D341Med (cell line): ENCODE data around the gene MEG3.
"Not testable (repeated sequence)": the region's sequence is repeated elsewhere in the genome, so short reads cannot be mapped to it uniquely, and the experiment has no call there.

ENCODE experiments used
- DNase-seq: peaks from one replicate; pipeline ENCODE4 v3.0.0; 2012; ENCODE audit warnings: low spot score

MEG3 gene

GRCh38 chr14:100788942-100789341 is 37.0 kb upstream of the MEG3 start:
- DNase-seq: no peak

- no peak for DNase-seq
Observed at GRCh38 chr14:100789460-100790417, 36.2 kb upstream of the MEG3 start.

- DNase-seq: no peak
Observed at GRCh38 chr14:100790502-100791347, 35.2 kb upstream of the MEG3 start.

GRCh38 chr14:100791348-100791735 is 34.6 kb upstream of the MEG3 start:
- no peak for DNase-seq

- DNase-seq: no peak
Observed at GRCh38 chr14:100791995-100792394, 33.9 kb upstream of the MEG3 start.

- DNase-seq: no peak
Observed at GRCh38 chr14:100796946-100797345, 29.0 kb upstream of the MEG3 start.

- no peak for DNase-seq
Observed at GRCh38 chr14:100800041-100800440, 25.9 kb upstream of the MEG3 start.

- not testable (repeated sequence) for DNase-seq
Observed at GRCh38 chr14:100801433-100801832, 24.5 kb upstream of the MEG3 start.

- no peak for DNase-seq
Observed at GRCh38 chr14:100802179-100802578, 23.7 kb upstream of the MEG3 start.

GRCh38 chr14:100802766-100803165 is 23.2 kb upstream of the MEG3 start:
- no peak for DNase-seq

GRCh38 chr14:100803226-100803625 is 22.7 kb upstream of the MEG3 start:
- no peak for DNase-seq

GRCh38 chr14:100803676-100804075 is 22.2 kb upstream of the MEG3 start:
- DNase-seq: no peak

GRCh38 chr14:100804138-100804537 is 21.8 kb upstream of the MEG3 start:
- no peak for DNase-seq

GRCh38 chr14:100804558-100805309 is 21.2 kb upstream of the MEG3 start:
- DNase-seq: no peak

GRCh38 chr14:100806386-100806785 is 19.5 kb upstream of the MEG3 start:
- no peak for DNase-seq

GRCh38 chr14:100807496-100807895 is 18.4 kb upstream of the MEG3 start:
- no peak for DNase-seq

- DNase-seq: no peak
Observed at GRCh38 chr14:100807979-100808734, 17.8 kb upstream of the MEG3 start.

GRCh38 chr14:100810435-100810834 is 15.5 kb upstream of the MEG3 start:
- DNase-seq: no peak

- no peak for DNase-seq
Observed at GRCh38 chr14:100810861-100811461, 15.0 kb upstream of the MEG3 start.

GRCh38 chr14:100813291-100813690 is 12.6 kb upstream of the MEG3 start:
- DNase-seq: no peak
